Measurements from ENCODE around the gene CEMIP. TPM values are rescaled to one million over a fixed set of nuclear protein-coding genes. Genes with fewer than 3 reads are reported as not detected.
A peak's percentile ranks its signal among the peaks of the same experiment; 100 is the strongest.

CEMIP gene
- total and polyA plus RNA-seq, 11 donors: 0.04 to 9.6 (median 0.19) TPM

GRCh38 chr15:80732167-80732566, 47.0 kb upstream of the CEMIP start:
- TF ChIP-seq POLR2A (IDR thresholded peaks at IDR 0.05) (no peak), CTCF (IDR thresholded peaks at IDR 0.05) (no peak)
- intact Hi-C loops (cut with DNase I): no loop called here
- Histone ChIP-seq H3K36me3 (no peaks in the 10 kb centered on the region), H3K4me3 (no peak overlapping the region), H3K4me1 (peaks cover 0 to 25% (median 3%) of the 10 kb centered on the region in 12 donors), H3K27me3 (no peaks in the 10 kb centered on the region), H3K9me3 (no peaks in the 10 kb centered on the region), H3K27ac (no peak overlapping the region)
- DNase-seq (no peak), ATAC-seq (peak in 3 of 4 donors; percentile 22 to 69 (median 42))
- WGBS, 4 donors: 39 to 53% (median 45%) methylated on average over 6 of the region's 6 CpGs

GRCh38 chr15:80732818-80733217, 46.4 kb upstream of the CEMIP start:
- Histone ChIP-seq H3K27ac (peak overlapping the region in 1 of 12 donors; percentile 21), H3K4me1 (peaks cover 0 to 23% (median 2%) of the 10 kb centered on the region in 12 donors), H3K27me3 (no peaks in the 10 kb centered on the region), H3K9me3 (no peaks in the 10 kb centered on the region), H3K4me3 (no peak overlapping the region), H3K36me3 (no peaks in the 10 kb centered on the region)
- no peak for DNase-seq
- intact Hi-C loops (cut with DNase I): no loop called here
- WGBS, 4 donors: 89 to 93% (median 93%) methylated on average over 5 of the region's 5 CpGs
- no peak for TF ChIP-seq POLR2A (IDR thresholded peaks at IDR 0.05)
- no peak for TF ChIP-seq CTCF (IDR thresholded peaks at IDR 0.05)
- ATAC-seq: peak in 3 of 4 donors; percentile 9 to 49 (median 11)

- Histone ChIP-seq H3K27ac (peak overlapping the region in 1 of 12 donors; percentile 21), H3K4me1 (peaks cover 0 to 23% (median 2%) of the 10 kb centered on the region in 12 donors), H3K27me3 (no peaks in the 10 kb centered on the region), H3K9me3 (peaks cover 0 to 2% (median 0%) of the 10 kb centered on the region in 12 donors), H3K36me3 (no peaks in the 10 kb centered on the region), H3K4me3 (no peak overlapping the region)
- intact Hi-C loops (cut with DNase I): no loop called here
- DNase-seq (no peak), ATAC-seq (no peak)
- TF ChIP-seq CTCF (IDR thresholded peaks at IDR 0.05) (no peak), POLR2A (IDR thresholded peaks at IDR 0.05) (no peak)
- 21 to 60% (median 46%) methylated on average over 1 of the region's 1 CpG for WGBS, 4 donors
Measured at GRCh38 chr15:80733460-80733859, 45.7 kb upstream of the CEMIP start.

- Histone ChIP-seq H3K36me3 (no peaks in the 10 kb centered on the region), H3K27ac (no peak overlapping the region), H3K4me3 (no peak overlapping the region), H3K9me3 (peaks cover 0 to 10% (median 0%) of the 10 kb centered on the region in 12 donors), H3K27me3 (no peaks in the 10 kb centered on the region), H3K4me1 (peaks cover 0 to 20% (median 2%) of the 10 kb centered on the region in 12 donors)
- DNase-seq: no peak
- 95 to 99% (median 97%) methylated on average over 8 of the region's 8 CpGs for WGBS, 4 donors
- intact Hi-C loops (cut with DNase I): no loop called here
- no peak for ATAC-seq
- no peak for TF ChIP-seq CTCF (IDR thresholded peaks at IDR 0.05)
- TF ChIP-seq POLR2A (IDR thresholded peaks at IDR 0.05): no peak
Measured at GRCh38 chr15:80735344-80735743, 43.8 kb upstream of the CEMIP start.
